ENCODE results near the gene PLXDC2.

- no peak for TF ChIP-seq CTCF (IDR thresholded peaks at IDR 0.05)
- no peak for TF ChIP-seq POLR2AphosphoS5 (IDR thresholded peaks at IDR 0.05)
- TF ChIP-seq POLR2A (IDR thresholded peaks at IDR 0.05) = no peak
Measured at GRCh38 chr10:19892270-19892669, 76.0 kb downstream of the PLXDC2 start.
